IPS DF 6.9 (cell line): ENCODE measurements around the gene SLC39A1.

Source experiments
- DNase-seq: peaks from one replicate; pipeline ENCODE4 v3.0.0-alpha.2; 2013; ENCODE audit warnings: low read depth, low spot score
- H3K27ac ChIP-seq: one replicate; pipeline ENCODE4 v1.5.1; 2013; ENCODE audit warnings: low read length, control low read depth
- H3K27me3 ChIP-seq: 2 replicates; pipeline ENCODE4 v1.6.1; 2013; ENCODE audit warnings: mild to moderate bottlenecking, low read length; ENCODE audit not compliant: control insufficient read depth, insufficient read depth
- H3K36me3 ChIP-seq: 2 replicates; pipeline ENCODE4 v1.6.1; 2013; ENCODE audit warnings: low read length; ENCODE audit not compliant: control insufficient read depth, insufficient read depth
- H3K4me1 ChIP-seq: 2 replicates; pipeline ENCODE4 v1.6.1; 2013; ENCODE audit warnings: low read length; ENCODE audit not compliant: control insufficient read depth, insufficient read depth
- H3K4me3 ChIP-seq: 2 replicates; pipeline ENCODE4 v1.5.1; 2013; ENCODE audit warnings: mild to moderate bottlenecking, low read length
- H3K9me3 ChIP-seq: 2 replicates; pipeline ENCODE4 v1.6.1; 2013; ENCODE audit warnings: low read length, inconsistent platforms; ENCODE audit not compliant: control insufficient read depth, insufficient read depth
- WGBS: extraction: QIAGEN DNeasy Blood & Tissue Kit; methylation state at CpG from one replicate; pipeline ENCODE4 v1.1.7; 2013; ENCODE audit warnings: mixed read lengths, missing lambda C conversion rate; ENCODE audit not compliant: insufficient read length, insufficient coverage; 5-methylcytosine and 5-hydroxymethylcytosine counted together

Gene SLC39A1

DNA sequence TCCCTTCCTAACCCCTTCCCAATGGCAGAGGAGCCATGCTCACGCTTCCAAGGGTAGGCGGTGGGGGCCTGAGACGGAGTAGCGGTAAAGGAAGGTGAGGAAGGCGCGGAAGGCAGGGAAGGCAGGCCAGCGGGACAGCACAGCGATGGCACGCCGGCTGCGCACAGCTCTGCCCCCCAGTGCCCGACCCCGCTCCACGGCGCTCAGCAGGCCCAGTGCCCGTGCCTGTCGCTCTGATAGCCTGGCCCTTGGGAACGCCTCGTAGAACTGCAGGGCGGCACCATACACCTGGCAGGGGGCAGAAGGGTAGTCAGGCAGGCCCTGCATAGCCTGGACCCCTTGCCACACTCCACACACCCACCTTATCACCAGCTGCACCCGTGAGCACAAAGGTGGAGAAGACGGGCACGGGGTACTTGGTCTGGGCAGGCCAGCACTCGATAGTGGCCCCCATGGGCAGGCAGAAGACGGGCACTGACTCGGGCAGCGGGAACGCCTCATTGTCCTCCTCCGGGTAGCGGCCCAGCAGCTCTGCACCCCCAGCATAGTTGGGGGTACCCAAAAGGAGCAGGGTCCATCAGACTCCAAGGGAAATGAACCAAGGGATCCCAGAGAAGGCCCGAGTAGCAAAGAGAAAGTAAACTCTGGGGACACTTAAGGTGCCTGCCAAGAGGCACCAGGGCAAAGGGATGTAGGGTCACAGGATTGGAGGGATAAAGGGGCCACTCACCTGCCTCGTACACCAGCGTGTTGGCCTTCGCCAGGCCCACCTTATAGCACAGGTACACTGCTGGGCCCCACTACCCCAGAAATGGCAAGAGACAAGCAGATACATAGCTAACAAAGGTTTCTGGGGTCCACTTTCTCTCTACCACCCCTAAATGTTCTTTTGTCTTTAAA is 21.3 kb downstream of the SLC39A1 start:
- Histone ChIP-seq H3K27ac (no peak overlapping the region), H3K9me3 (no peaks in the 10 kb centered on the region), H3K36me3 (peaks cover 30% of the 10 kb centered on the region), H3K4me3 (no peak overlapping the region), H3K4me1 (peaks cover 3% of the 10 kb centered on the region), H3K27me3 (no peaks in the 10 kb centered on the region)
- no peak for DNase-seq
- no CpG with 5 or more reads among the region's 34 CpGs for WGBS

DNA sequence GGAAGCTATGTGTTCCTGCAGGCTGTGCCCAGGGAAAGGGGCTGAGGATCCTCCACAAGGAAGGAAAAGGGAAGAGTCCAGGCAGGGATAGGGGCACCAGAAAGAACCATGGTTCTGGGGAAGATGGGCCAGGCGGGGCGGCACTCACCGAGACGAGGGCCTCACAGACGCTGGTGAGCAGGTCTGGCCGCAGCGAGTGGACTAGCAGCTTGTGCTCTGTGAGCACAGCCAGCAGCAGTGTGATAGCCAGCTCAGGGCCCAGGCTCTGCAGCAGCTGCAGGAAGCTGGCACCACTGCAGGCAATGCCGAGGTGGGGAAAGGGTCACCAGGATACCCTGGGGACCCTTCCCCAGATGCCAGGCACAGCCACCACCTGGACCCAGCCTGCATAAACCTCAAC is 22.6 kb downstream of the SLC39A1 start:
- no CpG with 5 or more reads among the region's 8 CpGs for WGBS
- Histone ChIP-seq H3K4me3 (no peak overlapping the region), H3K36me3 (peaks cover 42% of the 10 kb centered on the region), H3K9me3 (no peaks in the 10 kb centered on the region), H3K27ac (no peak overlapping the region), H3K4me1 (peaks cover 3% of the 10 kb centered on the region), H3K27me3 (no peaks in the 10 kb centered on the region)
- no peak for DNase-seq

DNA sequence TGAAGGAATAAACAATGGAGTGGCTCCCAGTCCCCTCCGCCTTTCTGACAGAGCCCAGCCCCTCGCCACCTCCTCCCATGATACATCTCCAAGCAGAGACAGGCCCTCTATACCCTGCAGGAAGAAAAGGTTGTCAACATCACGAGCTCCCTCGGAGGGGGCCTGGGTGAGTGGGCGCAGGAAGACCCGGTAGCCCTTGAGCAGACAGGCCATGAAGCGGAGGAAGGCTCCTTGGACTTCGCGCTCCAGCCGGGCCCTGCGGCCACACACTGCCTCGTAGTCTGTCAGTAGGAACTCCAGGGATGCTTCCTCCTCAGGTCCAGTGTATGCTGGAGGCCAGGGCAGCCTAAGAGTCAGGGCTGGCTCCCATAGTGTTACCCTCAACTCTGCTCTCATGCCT is 23.9 kb downstream of the SLC39A1 start:
- no peak overlapping the region for H3K4me3 ChIP-seq

DNA sequence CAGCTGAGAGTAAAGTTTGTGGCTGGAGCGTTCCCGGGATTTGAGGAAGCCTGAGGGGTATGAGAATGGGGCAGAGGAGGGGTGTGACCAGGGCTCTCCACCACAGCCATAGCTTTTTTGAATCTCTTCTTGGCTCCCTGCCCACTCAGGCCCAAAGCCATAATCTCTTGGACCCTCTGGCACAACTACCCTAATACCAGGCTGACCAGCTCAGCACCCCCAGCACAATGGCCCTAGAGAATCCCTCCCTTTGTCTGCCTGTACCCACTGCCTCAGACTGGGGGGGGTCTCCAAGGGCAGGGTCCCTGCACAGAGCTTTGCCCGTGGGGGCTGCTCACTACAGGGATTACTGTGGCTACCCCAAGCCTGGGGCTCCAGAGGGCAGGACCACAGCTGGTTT is 24.3 kb downstream of the SLC39A1 start:
- Histone ChIP-seq H3K9me3 (no peaks in the 10 kb centered on the region), H3K4me1 (no peaks in the 10 kb centered on the region), H3K27me3 (no peaks in the 10 kb centered on the region), H3K36me3 (peaks cover 48% of the 10 kb centered on the region), H3K27ac (no peak overlapping the region), H3K4me3 (no peak overlapping the region)
- WGBS = no CpG with 5 or more reads among the region's 3 CpGs
- no peak for DNase-seq

More for the DNA sequence above, 23.9 kb downstream of the SLC39A1 start:
- Histone ChIP-seq H3K4me1 (no peaks in the 10 kb centered on the region), H3K27me3 (no peaks in the 10 kb centered on the region), H3K27ac (no peak overlapping the region), H3K36me3 (peaks cover 49% of the 10 kb centered on the region), H3K9me3 (no peaks in the 10 kb centered on the region)
- no CpG with 5 or more reads among the region's 12 CpGs for WGBS
- no peak for DNase-seq

DNA sequence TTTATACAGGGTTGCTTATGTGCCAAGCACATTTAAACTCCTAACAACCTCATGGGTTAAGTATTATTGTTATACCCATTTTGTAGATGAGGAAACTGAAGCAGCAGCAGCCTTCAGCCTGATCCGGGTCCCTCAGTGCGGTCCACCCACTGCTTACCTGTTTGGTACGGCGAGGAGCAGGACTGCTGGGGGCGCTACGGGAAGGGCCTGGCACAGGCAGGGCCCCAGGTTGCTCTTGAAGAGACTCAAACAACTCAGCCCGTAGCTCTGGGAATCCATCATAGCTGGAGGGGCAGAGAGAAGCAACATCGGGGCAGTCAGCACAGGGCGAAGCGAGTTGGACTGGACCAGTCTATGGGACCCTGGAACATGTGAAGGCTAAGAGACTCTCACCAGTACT is 26.0 kb downstream of the SLC39A1 start:
- Histone ChIP-seq H3K4me1 (no peaks in the 10 kb centered on the region), H3K4me3 (no peak overlapping the region), H3K27ac (no peak overlapping the region), H3K27me3 (no peaks in the 10 kb centered on the region), H3K36me3 (peaks cover 51% of the 10 kb centered on the region), H3K9me3 (no peaks in the 10 kb centered on the region)
- DNase-seq = no peak
- no CpG with 5 or more reads among the region's 10 CpGs for WGBS

DNA sequence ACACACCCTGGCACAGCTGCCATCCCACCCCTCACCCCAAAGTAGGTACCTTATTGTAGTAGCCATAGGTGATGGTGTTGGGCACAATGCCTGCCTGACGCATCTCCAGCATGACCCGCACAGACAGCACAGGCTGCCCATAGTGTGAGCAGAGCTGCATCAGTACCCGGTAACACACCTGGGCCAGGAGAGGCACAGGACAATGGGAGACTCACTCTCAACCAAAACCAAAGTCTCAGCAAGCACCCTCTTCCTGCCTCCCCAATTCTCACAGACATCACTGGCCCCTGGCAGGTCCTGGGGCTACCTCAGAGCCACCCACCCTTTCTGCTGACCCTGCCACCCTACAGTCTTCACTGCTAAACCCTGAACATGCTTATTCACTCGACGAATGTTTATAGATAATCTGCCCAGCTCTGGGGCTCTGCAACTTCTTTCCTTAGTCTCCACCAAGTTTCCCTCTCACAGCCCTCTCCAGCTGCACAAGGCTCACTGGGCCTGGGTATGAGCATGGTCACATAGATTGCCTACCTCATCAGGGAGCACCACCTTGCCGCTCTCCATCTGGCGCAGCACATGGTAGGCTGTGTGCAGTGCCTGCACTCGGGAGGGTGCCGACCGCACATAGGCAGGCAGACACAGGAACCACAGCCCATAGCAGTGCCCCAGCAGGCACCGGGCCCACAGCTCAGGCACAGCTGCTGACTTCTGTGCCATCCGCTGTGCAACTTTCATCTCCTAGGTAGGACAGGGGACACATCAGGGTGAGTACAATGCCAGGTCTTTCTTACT is 27.1 kb downstream of the SLC39A1 start:
- Histone ChIP-seq H3K4me3 (no peak overlapping the region), H3K36me3 (peaks cover 51% of the 10 kb centered on the region), H3K9me3 (no peaks in the 10 kb centered on the region), H3K27ac (no peak overlapping the region), H3K27me3 (no peaks in the 10 kb centered on the region), H3K4me1 (no peaks in the 10 kb centered on the region)
- no CpG with 5 or more reads among the region's 12 CpGs for WGBS
- DNase-seq = no peak

DNA sequence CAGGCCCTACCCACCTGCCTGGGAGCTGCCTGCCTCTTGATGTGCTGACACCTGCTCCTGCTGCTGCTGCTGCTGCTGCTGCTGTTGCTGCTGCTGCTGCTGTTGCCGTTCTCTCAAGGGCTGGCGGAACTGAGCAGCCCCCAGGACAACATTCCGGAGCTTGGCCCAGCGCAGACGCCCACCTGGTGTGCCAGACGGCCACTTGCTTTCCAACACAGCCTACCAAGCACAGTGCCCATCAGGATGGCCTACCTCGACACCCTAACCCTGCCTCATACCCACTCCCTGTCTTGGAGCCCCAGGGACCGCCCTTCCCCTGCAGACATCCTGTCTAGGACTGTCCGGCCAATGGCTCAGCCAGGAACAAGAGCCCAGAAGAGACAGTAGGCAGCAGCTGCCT is 28.6 kb downstream of the SLC39A1 start:
- Histone ChIP-seq H3K27me3 (no peaks in the 10 kb centered on the region), H3K4me1 (no peaks in the 10 kb centered on the region)

DNA sequence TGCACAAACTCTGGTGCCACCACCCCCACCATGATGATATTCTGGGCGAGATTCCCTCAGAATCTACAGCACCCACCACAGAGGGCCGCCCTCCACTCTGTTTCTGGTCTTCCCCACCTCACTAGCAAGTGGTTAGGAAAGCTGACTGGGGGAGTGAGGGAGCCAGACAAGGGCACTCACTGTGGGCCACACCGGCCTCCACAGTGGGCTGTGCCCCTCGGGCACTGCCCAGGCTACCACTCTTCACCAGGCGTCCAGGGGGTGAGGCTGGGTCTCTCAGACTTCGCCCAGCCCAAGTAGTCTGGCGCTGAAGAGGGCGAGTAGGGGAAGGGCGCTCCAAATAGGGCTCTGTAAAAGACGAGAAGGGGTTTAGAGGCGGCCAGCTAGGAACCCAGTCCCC is 29.4 kb downstream of the SLC39A1 start:
- Histone ChIP-seq H3K9me3 (no peaks in the 10 kb centered on the region), H3K27me3 (no peaks in the 10 kb centered on the region), H3K4me1 (no peaks in the 10 kb centered on the region), H3K27ac (no peak overlapping the region), H3K36me3 (peaks cover 42% of the 10 kb centered on the region), H3K4me3 (no peak overlapping the region)
- no peak for DNase-seq
- no CpG with 5 or more reads among the region's 11 CpGs for WGBS

More for the DNA sequence above, 28.6 kb downstream of the SLC39A1 start:
- Histone ChIP-seq H3K27ac (no peak overlapping the region), H3K4me3 (no peak overlapping the region), H3K36me3 (peaks cover 45% of the 10 kb centered on the region), H3K9me3 (no peaks in the 10 kb centered on the region)
- WGBS = no CpG with 5 or more reads among the region's 9 CpGs
- no peak for DNase-seq

DNA sequence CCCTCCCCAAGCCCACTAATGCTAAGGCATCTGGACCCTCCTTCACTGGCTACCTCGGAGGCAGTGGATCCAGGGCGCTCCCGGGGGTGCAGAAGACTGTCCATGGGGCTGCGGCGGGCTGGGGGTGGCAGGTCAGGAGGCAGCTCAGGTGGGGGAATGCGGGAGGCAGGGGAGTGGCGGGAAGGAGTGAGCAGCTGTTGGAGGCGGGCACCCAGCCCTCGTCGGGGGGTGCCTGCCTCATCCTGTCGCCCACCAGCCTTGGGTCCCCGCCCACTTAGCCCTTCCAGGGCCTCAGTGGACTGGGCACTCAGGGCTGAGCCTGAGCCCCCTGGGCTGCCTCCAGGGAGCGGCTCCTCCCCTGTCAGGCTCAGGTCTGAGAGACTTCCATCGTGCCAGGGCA is 29.9 kb downstream of the SLC39A1 start:
- DNase-seq = no peak
- H3K36me3 ChIP-seq = peaks cover 42% of the 10 kb centered on the region

DNA sequence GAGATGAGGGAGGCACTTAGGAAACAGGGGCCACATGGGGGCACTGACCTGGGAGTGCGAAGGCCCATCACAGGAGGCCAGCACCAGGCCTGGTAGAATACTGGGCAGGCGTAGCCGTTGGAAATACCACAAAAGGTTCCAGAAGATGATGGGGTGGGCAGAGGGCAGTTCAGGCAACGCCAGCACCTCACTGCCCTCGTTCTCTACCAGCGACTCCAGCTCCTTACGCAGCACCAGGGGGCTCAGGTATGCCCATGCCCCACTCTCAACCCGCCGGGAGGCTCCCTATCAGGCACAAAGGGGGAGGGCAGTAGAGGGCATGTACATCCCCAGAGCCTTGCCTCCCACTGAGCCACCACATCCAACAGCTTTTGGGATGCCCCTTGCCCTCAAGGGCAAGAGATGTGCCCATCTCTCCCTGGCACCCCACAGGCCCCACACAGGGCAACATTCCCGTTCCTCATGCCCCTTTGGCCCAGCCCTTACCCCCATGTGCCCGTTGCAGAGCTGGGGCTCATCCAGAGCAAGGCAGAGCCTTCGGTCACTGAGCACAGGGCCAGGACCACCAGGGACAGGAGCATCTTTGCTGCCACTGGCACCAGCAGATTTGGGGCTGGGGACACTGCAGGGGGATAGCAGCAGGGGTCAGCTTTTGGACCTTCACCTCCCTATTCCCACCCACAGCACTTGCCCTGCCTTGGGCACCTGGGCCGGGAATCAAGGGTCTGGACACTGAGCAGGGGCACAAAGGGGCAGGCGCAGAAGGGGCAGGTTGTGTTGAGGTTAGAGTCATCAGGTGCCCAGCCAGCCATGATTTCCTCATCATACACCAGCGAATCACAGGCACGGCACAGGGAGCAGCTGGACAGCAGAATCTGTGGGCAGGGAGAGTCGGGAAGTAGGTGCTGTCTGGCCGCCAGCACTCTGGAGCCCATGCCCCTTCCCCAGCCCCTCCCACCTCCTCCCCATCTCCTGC is 30.9 kb downstream of the SLC39A1 start:
- Histone ChIP-seq H3K27ac (no peak overlapping the region), H3K36me3 (peaks cover 40% of the 10 kb centered on the region), H3K9me3 (no peaks in the 10 kb centered on the region), H3K4me1 (no peaks in the 10 kb centered on the region), H3K27me3 (no peaks in the 10 kb centered on the region), H3K4me3 (no peak overlapping the region)
- WGBS = no CpG with 5 or more reads among the region's 18 CpGs
- no peak for DNase-seq

More for the DNA sequence above, 29.9 kb downstream of the SLC39A1 start:
- no peaks in the 10 kb centered on the region for H3K9me3 ChIP-seq
- H3K4me3 ChIP-seq = no peak overlapping the region
- H3K27me3 ChIP-seq = no peaks in the 10 kb centered on the region
- WGBS = no CpG with 5 or more reads among the region's 14 CpGs
- no peak overlapping the region for H3K27ac ChIP-seq
- H3K4me1 ChIP-seq = no peaks in the 10 kb centered on the region
